ENCODE results near the gene PARS2. TPM values are rescaled to one million over a fixed set of nuclear protein-coding genes. Genes with fewer than 3 reads are reported as not detected.
A peak's percentile ranks its signal among the peaks of the same experiment; 100 is the strongest.
"Not testable (repeated sequence)": the region's sequence is repeated elsewhere in the genome, so short reads cannot be mapped to it uniquely, and the experiment has no call there.

Gene PARS2
- total and polyA plus RNA-seq, 4 donors, result 1.3 to 4.3 (median 2.7) TPM

- Histone ChIP-seq H3K9ac (ENCODE audit: insufficient read depth in 1 of 2, low read length in 2 of 2) (no peak overlapping the region), H3K9me3 (ENCODE audit: control insufficient read depth in 4 of 4, insufficient read depth in 3 of 4, low read length in 3 of 4) (peaks cover 0 to 3% (median 0%) of the 10 kb centered on the region in 4 donors), H3K4me3 (no peak overlapping the region), H3K27me3 (ENCODE audit: control insufficient read depth in 3 of 3, insufficient read depth in 3 of 3, low read length in 2 of 3) (peaks cover 0 to 12% (median 6%) of the 10 kb centered on the region in 3 donors), H3K36me3 (ENCODE audit: control insufficient read depth in 4 of 4, insufficient read depth in 4 of 4, low read length in 4 of 4) (no peaks in the 10 kb centered on the region), H3K27ac (ENCODE audit: low read depth in 1 of 2, low read length in 1 of 2) (no peak overlapping the region), H3K4me1 (ENCODE audit: control insufficient read depth in 5 of 5, insufficient read depth in 5 of 5, low read length in 5 of 5) (peaks cover 3 to 30% (median 3%) of the 10 kb centered on the region in 5 donors)
- 83 to 85% methylated on average over 4 of the region's 4 CpGs for WGBS, 2 donors
- TF ChIP-seq, protein P1, sequence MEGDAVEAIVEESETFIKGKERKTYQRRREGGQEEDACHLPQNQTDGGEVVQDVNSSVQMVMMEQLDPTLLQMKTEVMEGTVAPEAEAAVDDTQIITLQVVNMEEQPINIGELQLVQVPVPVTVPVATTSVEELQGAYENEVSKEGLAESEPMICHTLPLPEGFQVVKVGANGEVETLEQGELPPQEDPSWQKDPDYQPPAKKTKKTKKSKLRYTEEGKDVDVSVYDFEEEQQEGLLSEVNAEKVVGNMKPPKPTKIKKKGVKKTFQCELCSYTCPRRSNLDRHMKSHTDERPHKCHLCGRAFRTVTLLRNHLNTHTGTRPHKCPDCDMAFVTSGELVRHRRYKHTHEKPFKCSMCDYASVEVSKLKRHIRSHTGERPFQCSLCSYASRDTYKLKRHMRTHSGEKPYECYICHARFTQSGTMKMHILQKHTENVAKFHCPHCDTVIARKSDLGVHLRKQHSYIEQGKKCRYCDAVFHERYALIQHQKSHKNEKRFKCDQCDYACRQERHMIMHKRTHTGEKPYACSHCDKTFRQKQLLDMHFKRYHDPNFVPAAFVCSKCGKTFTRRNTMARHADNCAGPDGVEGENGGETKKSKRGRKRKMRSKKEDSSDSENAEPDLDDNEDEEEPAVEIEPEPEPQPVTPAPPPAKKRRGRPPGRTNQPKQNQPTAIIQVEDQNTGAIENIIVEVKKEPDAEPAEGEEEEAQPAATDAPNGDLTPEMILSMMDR (IDR thresholded peaks at IDR 0.05; ENCODE audit: control extremely low read depth, extremely low read depth), result no peak
- ATAC-seq (ENCODE audit: insufficient read depth, low FRiP score) (no peak), DNase-seq (peak in 1 of 3 donors; percentile 25)
Measured at GRCh38 chr1:54777431-54777830, 13.1 kb upstream of the PARS2 start.

DNA sequence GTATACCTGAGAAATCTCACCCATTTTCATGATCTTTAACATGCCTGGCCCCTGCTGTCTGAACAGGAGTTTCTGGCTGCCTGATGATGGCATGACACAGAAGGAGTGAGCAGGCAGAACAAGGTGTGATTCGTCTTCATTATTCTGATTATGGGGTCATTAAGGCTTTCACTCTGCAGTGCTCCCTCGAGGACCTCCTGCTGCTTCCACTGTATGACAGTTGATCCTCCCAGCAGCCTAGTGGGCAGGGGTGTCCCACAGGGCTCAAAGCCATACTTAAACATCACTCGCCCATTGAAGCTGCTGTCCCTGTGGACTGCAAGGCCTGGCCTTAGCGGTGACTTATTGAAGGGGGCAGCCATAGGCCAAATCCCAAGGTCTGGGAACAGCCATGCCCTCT is 12.7 kb upstream of the PARS2 start:
- ATAC-seq (ENCODE audit: insufficient read depth, low FRiP score) (no peak), DNase-seq (no peak)
- Histone ChIP-seq H3K9ac (ENCODE audit: insufficient read depth in 1 of 2, low read length in 2 of 2) (no peak overlapping the region), H3K4me3 (no peak overlapping the region), H3K4me1 (ENCODE audit: control insufficient read depth in 5 of 5, insufficient read depth in 5 of 5, low read length in 5 of 5) (peaks cover 3 to 30% (median 3%) of the 10 kb centered on the region in 5 donors), H3K27me3 (ENCODE audit: control insufficient read depth in 3 of 3, insufficient read depth in 3 of 3, low read length in 2 of 3) (peaks cover 0 to 8% (median 3%) of the 10 kb centered on the region in 3 donors), H3K36me3 (ENCODE audit: control insufficient read depth in 4 of 4, insufficient read depth in 4 of 4, low read length in 4 of 4) (no peaks in the 10 kb centered on the region), H3K9me3 (ENCODE audit: control insufficient read depth in 4 of 4, insufficient read depth in 3 of 4, low read length in 3 of 4) (peaks cover 0 to 3% (median 0%) of the 10 kb centered on the region in 4 donors), H3K27ac (ENCODE audit: low read depth in 1 of 2, low read length in 1 of 2) (no peak overlapping the region)
- TF ChIP-seq, protein P1 (IDR thresholded peaks at IDR 0.05; ENCODE audit: control extremely low read depth, extremely low read depth), result no peak
- 77 to 83% methylated on average over 4 of the region's 4 CpGs for WGBS, 2 donors

DNA sequence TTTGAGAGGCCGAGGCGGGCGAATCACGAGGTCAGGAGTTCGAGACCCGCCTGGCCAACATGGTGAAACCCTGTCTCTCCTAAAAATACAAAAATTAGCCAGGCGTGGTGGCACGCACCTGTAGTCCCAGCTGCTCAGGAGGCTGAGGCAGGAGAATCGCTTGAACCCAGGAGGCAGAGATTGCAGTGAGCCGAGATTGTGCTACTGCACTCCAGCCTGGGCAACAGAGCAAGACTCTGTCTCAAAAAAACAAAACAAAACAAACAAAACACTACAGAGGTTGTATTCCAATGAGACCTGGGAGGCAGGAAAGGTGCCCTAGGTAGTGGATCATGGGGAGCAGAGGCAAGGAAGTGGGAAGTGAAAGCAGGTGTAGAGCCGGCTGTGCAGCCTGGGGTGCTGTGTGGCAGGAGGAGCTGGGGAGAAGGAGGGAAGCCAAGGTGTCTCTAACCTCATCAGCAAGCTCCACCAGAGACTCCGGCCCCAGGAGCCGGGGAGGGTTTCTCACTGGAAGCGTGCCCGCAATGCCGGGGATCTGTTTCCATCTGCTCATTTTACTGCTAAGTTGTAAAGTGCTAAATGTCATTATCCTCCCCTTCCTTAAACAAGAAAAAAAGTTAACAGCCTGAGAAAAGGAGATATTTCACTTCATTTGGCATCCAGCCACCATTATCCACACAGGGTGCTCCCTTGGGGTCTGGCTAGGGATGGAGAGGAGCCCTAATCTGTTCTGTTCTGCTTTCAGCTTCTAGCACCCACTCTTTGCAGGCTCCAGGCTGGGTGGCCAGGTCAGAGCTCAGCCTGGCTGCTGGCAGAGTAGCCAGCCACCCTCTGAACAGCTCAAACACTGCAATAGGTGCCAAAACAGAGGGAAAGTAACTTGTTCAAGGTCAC is 11.8 kb upstream of the PARS2 start:
- not testable (repeated sequence) for H3K36me3 ChIP-seq (ENCODE audit: control insufficient read depth in 4 of 4, insufficient read depth in 4 of 4, low read length in 4 of 4); H3K27ac ChIP-seq (ENCODE audit: low read depth in 1 of 2, low read length in 1 of 2); H3K9ac ChIP-seq (ENCODE audit: insufficient read depth in 1 of 2, low read length in 2 of 2); ATAC-seq (ENCODE audit: insufficient read depth, low FRiP score); H3K27me3 ChIP-seq (ENCODE audit: control insufficient read depth in 3 of 3, insufficient read depth in 3 of 3, low read length in 2 of 3); H3K9me3 ChIP-seq (ENCODE audit: control insufficient read depth in 4 of 4, insufficient read depth in 3 of 4, low read length in 3 of 4); H3K4me3 ChIP-seq
- peak; percentile 65 to 91 (median 78) for DNase-seq
- H3K4me1 ChIP-seq (ENCODE audit: control insufficient read depth in 5 of 5, insufficient read depth in 5 of 5, low read length in 5 of 5), result peaks cover 0 to 25% (median 3%) of the 10 kb centered on the region in 5 donors
- WGBS, 2 donors, result 88 to 89% methylated on average over 15 to 16 of the region's 16 CpGs

- H3K4me1 ChIP-seq (ENCODE audit: control insufficient read depth in 5 of 5, insufficient read depth in 5 of 5, low read length in 5 of 5), result peaks cover 0 to 19% (median 3%) of the 10 kb centered on the region in 5 donors
- ATAC-seq (ENCODE audit: insufficient read depth, low FRiP score), result no peak
- no peaks in the 10 kb centered on the region for H3K9me3 ChIP-seq (ENCODE audit: control insufficient read depth in 4 of 4, insufficient read depth in 3 of 4, low read length in 3 of 4)
- H3K27me3 ChIP-seq (ENCODE audit: control insufficient read depth in 3 of 3, insufficient read depth in 3 of 3, low read length in 2 of 3), result peaks cover 0 to 3% (median 0%) of the 10 kb centered on the region in 3 donors
- DNase-seq, result peak; percentile 29 to 30 (median 30)
- H3K36me3 ChIP-seq (ENCODE audit: control insufficient read depth in 4 of 4, insufficient read depth in 4 of 4, low read length in 4 of 4), result no peaks in the 10 kb centered on the region
- H3K9ac ChIP-seq (ENCODE audit: insufficient read depth in 1 of 2, low read length in 2 of 2), result no peak overlapping the region
- H3K4me3 ChIP-seq, result no peak overlapping the region
- 63 to 74% methylated on average over 15 of the region's 15 CpGs for WGBS, 2 donors
- TF ChIP-seq, protein P1 (IDR thresholded peaks at IDR 0.05; ENCODE audit: control extremely low read depth, extremely low read depth), result no peak
- H3K27ac ChIP-seq (ENCODE audit: low read depth in 1 of 2, low read length in 1 of 2), result no peak overlapping the region
Measured at GRCh38 chr1:54774820-54775498, 10.6 kb upstream of the PARS2 start.

Measured in lung (tissue), 12 donors.